ENCODE data around the gene TYMP.

DNA sequence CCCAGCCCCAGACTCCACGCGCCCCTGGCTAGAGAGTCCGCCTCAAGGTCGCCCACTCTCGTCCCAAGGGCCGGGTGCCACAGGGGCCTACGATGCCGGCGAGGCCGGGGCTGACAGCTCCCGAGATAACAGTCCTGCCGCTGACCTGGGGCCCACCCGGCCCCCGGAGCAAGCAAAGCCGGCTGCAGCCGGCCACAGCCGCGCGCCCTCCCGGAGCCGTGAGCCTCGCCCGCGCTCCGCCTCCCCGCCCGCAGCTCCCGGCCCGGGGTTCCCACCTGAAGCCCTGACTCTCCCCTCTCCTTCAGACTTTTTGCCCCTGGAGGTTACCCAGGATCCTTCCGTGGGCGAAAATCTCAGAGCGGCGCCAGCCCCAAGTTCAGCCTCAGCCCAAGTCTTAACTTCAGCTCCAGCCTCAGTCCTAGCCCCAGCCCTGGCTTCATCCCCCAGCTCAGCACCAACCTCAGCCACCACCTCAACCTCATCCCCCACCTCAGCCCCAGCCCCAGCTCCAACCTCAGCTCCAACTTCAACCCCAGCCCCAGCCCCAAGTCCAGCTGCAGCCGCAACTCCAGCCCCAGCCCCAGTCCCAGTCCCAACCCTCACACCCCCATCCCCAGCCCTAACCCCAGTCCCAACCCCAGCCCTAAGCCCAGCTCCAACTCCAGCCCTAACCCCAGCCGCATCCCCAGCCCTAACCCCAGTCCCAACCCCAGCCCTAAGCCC, 17.6 kb upstream of the TYMP start:
- TF ChIP-seq EZH2 (IDR thresholded peaks at IDR 0.05; ENCODE audit: borderline replicate concordance, low read length): no peak
- TF ChIP-seq, protein P1, sequence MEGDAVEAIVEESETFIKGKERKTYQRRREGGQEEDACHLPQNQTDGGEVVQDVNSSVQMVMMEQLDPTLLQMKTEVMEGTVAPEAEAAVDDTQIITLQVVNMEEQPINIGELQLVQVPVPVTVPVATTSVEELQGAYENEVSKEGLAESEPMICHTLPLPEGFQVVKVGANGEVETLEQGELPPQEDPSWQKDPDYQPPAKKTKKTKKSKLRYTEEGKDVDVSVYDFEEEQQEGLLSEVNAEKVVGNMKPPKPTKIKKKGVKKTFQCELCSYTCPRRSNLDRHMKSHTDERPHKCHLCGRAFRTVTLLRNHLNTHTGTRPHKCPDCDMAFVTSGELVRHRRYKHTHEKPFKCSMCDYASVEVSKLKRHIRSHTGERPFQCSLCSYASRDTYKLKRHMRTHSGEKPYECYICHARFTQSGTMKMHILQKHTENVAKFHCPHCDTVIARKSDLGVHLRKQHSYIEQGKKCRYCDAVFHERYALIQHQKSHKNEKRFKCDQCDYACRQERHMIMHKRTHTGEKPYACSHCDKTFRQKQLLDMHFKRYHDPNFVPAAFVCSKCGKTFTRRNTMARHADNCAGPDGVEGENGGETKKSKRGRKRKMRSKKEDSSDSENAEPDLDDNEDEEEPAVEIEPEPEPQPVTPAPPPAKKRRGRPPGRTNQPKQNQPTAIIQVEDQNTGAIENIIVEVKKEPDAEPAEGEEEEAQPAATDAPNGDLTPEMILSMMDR (conservative IDR thresholded peaks at IDR 0.05 in 1 of 2, IDR thresholded peaks at IDR 0.05 in 1 of 2; ENCODE audit: extremely low read depth in 1 of 2, insufficient read depth in 1 of 2, low read depth in 1 of 2, low read length in 2 of 2): no peak

Data from mammary epithelial cell (primary cell).